ENCODE data around the gene TYW1B.
A peak's percentile ranks its signal among the peaks of the same experiment; 100 is the strongest.
"Not testable (repeated sequence)": the region's sequence is repeated elsewhere in the genome, so short reads cannot be mapped to it uniquely, and the experiment has no call there.

The TYW1B gene

GRCh38 chr7:72810437-72810836, 17.6 kb downstream of the TYW1B start:
- not testable (repeated sequence) for H3K4me2 ChIP-seq (ENCODE audit: low read length, poor library complexity, severe bottlenecking); H4K91ac ChIP-seq (ENCODE audit: low read length); H2BK15ac ChIP-seq (ENCODE audit: low read depth, poor library complexity, severe bottlenecking); H3K9ac ChIP-seq (ENCODE audit: low read length); H3K4me1 ChIP-seq (ENCODE audit: control insufficient read depth, insufficient read depth, low read depth, low read length); H3K4me3 ChIP-seq (ENCODE audit: insufficient read depth in 1 of 2, low read depth in 1 of 2, low read length in 2 of 2); H4K8ac ChIP-seq (ENCODE audit: low read length); H3K27me3 ChIP-seq (ENCODE audit: control insufficient read depth in 1 of 2, insufficient read depth in 1 of 2, low read length in 2 of 2); H3K18ac ChIP-seq (ENCODE audit: low read depth in 1 of 2, low read length in 2 of 2); DNase-seq; H2BK120ac ChIP-seq (ENCODE audit: low read depth, low read length); H3K36me3 ChIP-seq (ENCODE audit: control insufficient read depth in 1 of 2, insufficient read depth in 2 of 2, low read depth in 1 of 2, low read length in 2 of 2); H2BK12ac ChIP-seq (ENCODE audit: low read length in 2 of 2); H2AK5ac ChIP-seq (ENCODE audit: low read length, severe bottlenecking); H3K4ac ChIP-seq (ENCODE audit: low read depth in 1 of 2, low read length in 2 of 2); H3K79me1 ChIP-seq (replicated peaks; ENCODE audit: low read length, poor library complexity, severe bottlenecking); H3K27ac ChIP-seq (ENCODE audit: low read length, poor library complexity, severe bottlenecking); H3K9me3 ChIP-seq (ENCODE audit: control insufficient read depth, low read length); H2AFZ ChIP-seq (ENCODE audit: low read depth, low read length); H3K14ac ChIP-seq (ENCODE audit: low read length in 2 of 2); H2BK5ac ChIP-seq (ENCODE audit: low read depth, low read length, poor library complexity, severe bottlenecking); H3K23ac ChIP-seq (ENCODE audit: low read length in 2 of 2)
- 95% methylated on average over 6 of the region's 7 CpGs for WGBS

GRCh38 chr7:72808511-72808910, 19.5 kb downstream of the TYW1B start:
- not testable (repeated sequence) for H2AK5ac ChIP-seq (ENCODE audit: low read length, severe bottlenecking); H2BK120ac ChIP-seq (ENCODE audit: low read depth, low read length); H3K9me3 ChIP-seq (ENCODE audit: control insufficient read depth, low read length); DNase-seq; H2AFZ ChIP-seq (ENCODE audit: low read depth, low read length); H3K14ac ChIP-seq (ENCODE audit: low read length in 2 of 2); H3K9ac ChIP-seq (ENCODE audit: low read length); H4K91ac ChIP-seq (ENCODE audit: low read length); H3K27me3 ChIP-seq (ENCODE audit: control insufficient read depth in 1 of 2, insufficient read depth in 1 of 2, low read length in 2 of 2); H3K36me3 ChIP-seq (ENCODE audit: control insufficient read depth in 1 of 2, insufficient read depth in 2 of 2, low read depth in 1 of 2, low read length in 2 of 2); H3K4ac ChIP-seq (ENCODE audit: low read depth in 1 of 2, low read length in 2 of 2); H2BK5ac ChIP-seq (ENCODE audit: low read depth, low read length, poor library complexity, severe bottlenecking); H4K8ac ChIP-seq (ENCODE audit: low read length); H3K4me1 ChIP-seq (ENCODE audit: control insufficient read depth, insufficient read depth, low read depth, low read length); H2BK12ac ChIP-seq (ENCODE audit: low read length in 2 of 2); H3K18ac ChIP-seq (ENCODE audit: low read depth in 1 of 2, low read length in 2 of 2); H3K27ac ChIP-seq (ENCODE audit: low read length, poor library complexity, severe bottlenecking); H3K4me2 ChIP-seq (ENCODE audit: low read length, poor library complexity, severe bottlenecking); H3K79me1 ChIP-seq (replicated peaks; ENCODE audit: low read length, poor library complexity, severe bottlenecking); H2BK15ac ChIP-seq (ENCODE audit: low read depth, poor library complexity, severe bottlenecking); H3K4me3 ChIP-seq (ENCODE audit: insufficient read depth in 1 of 2, low read depth in 1 of 2, low read length in 2 of 2); H3K23ac ChIP-seq (ENCODE audit: low read length in 2 of 2)
- 100% methylated on average over 11 of the region's 13 CpGs for WGBS

- 74% methylated on average over 6 of the region's 6 CpGs for WGBS
- not testable (repeated sequence) for H3K4me1 ChIP-seq (ENCODE audit: control insufficient read depth, insufficient read depth, low read depth, low read length); H4K8ac ChIP-seq (ENCODE audit: low read length); DNase-seq; H3K36me3 ChIP-seq (ENCODE audit: control insufficient read depth in 1 of 2, insufficient read depth in 2 of 2, low read depth in 1 of 2, low read length in 2 of 2); H2AK5ac ChIP-seq (ENCODE audit: low read length, severe bottlenecking); H3K18ac ChIP-seq (ENCODE audit: low read depth in 1 of 2, low read length in 2 of 2); H3K4ac ChIP-seq (ENCODE audit: low read depth in 1 of 2, low read length in 2 of 2); H3K4me2 ChIP-seq (ENCODE audit: low read length, poor library complexity, severe bottlenecking); H3K79me1 ChIP-seq (replicated peaks; ENCODE audit: low read length, poor library complexity, severe bottlenecking); H2BK5ac ChIP-seq (ENCODE audit: low read depth, low read length, poor library complexity, severe bottlenecking); H3K9me3 ChIP-seq (ENCODE audit: control insufficient read depth, low read length); H2BK15ac ChIP-seq (ENCODE audit: low read depth, poor library complexity, severe bottlenecking); H3K9ac ChIP-seq (ENCODE audit: low read length); H2BK120ac ChIP-seq (ENCODE audit: low read depth, low read length); H3K27me3 ChIP-seq (ENCODE audit: control insufficient read depth in 1 of 2, insufficient read depth in 1 of 2, low read length in 2 of 2); H4K91ac ChIP-seq (ENCODE audit: low read length); H3K23ac ChIP-seq (ENCODE audit: low read length in 2 of 2); H2AFZ ChIP-seq (ENCODE audit: low read depth, low read length); H3K4me3 ChIP-seq (ENCODE audit: insufficient read depth in 1 of 2, low read depth in 1 of 2, low read length in 2 of 2); H3K14ac ChIP-seq (ENCODE audit: low read length in 2 of 2); H3K27ac ChIP-seq (ENCODE audit: low read length, poor library complexity, severe bottlenecking); H2BK12ac ChIP-seq (ENCODE audit: low read length in 2 of 2)
These were observed 21.1 kb downstream of the TYW1B start for GRCh38 chr7:72806851-72807250.

GRCh38 chr7:72805526-72806494, 22.2 kb downstream of the TYW1B start:
- Histone ChIP-seq H3K36me3 (ENCODE audit: control insufficient read depth in 1 of 2, insufficient read depth in 2 of 2, low read depth in 1 of 2, low read length in 2 of 2) (peaks cover 0 to 6% of the 10 kb centered on the region in 2 experiments), H2AK5ac (ENCODE audit: low read length, severe bottlenecking) (no peak overlapping the region), H3K4ac (ENCODE audit: low read depth in 1 of 2, low read length in 2 of 2) (no peak overlapping the region), H3K4me2 (ENCODE audit: low read length, poor library complexity, severe bottlenecking) (no peak overlapping the region), H3K79me1 (replicated peaks; ENCODE audit: low read length, poor library complexity, severe bottlenecking) (no peaks in the 10 kb centered on the region), H3K18ac (ENCODE audit: low read depth in 1 of 2, low read length in 2 of 2) (no peak overlapping the region), H2BK12ac (ENCODE audit: low read length in 2 of 2) (no peak overlapping the region), H3K4me3 (ENCODE audit: insufficient read depth in 1 of 2, low read depth in 1 of 2, low read length in 2 of 2) (no peak overlapping the region), H3K9ac (ENCODE audit: low read length) (no peak overlapping the region), H2BK15ac (ENCODE audit: low read depth, poor library complexity, severe bottlenecking) (no peak overlapping the region), H2BK5ac (ENCODE audit: low read depth, low read length, poor library complexity, severe bottlenecking) (no peak overlapping the region), H3K27me3 (ENCODE audit: control insufficient read depth in 1 of 2, insufficient read depth in 1 of 2, low read length in 2 of 2) (no peaks in the 10 kb centered on the region), H4K8ac (ENCODE audit: low read length) (no peak overlapping the region), H3K23ac (ENCODE audit: low read length in 2 of 2) (no peak overlapping the region), H2AFZ (ENCODE audit: low read depth, low read length) (no peak overlapping the region), H2BK120ac (ENCODE audit: low read depth, low read length) (no peak overlapping the region), H3K14ac (ENCODE audit: low read length in 2 of 2) (no peak overlapping the region), H3K27ac (ENCODE audit: low read length, poor library complexity, severe bottlenecking) (no peak overlapping the region), H4K91ac (ENCODE audit: low read length) (no peak overlapping the region), H3K9me3 (ENCODE audit: control insufficient read depth, low read length) (no peaks in the 10 kb centered on the region), H3K4me1 (ENCODE audit: control insufficient read depth, insufficient read depth, low read depth, low read length) (no peaks in the 10 kb centered on the region)
- 91% methylated on average over 13 of the region's 15 CpGs for WGBS
- DNase-seq, result peak; percentile 60
